ENCODE data around the gene RXRA.
A peak's percentile ranks its signal among the peaks of the same experiment; 100 is the strongest.
"Not testable (repeated sequence)": the region's sequence is repeated elsewhere in the genome, so short reads cannot be mapped to it uniquely, and the experiment has no call there.

The RXRA gene

DNA sequence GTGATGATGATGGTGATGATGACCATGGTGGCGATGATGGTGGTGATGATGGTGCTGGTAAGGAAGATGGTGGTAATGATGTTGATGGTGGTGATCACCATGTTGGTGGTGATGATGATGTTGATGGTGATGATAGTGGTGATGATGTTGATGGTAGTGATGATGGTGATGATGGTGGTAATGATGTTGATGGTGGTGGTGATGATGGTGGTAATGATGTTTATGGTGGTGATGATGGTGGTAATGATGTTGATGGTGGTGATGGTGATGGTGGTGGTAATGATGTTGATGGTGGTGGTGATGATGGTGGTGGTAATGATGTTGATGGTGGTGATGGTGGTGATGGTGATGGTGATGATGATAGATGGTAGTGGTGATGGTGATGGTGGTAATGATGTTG, 20.7 kb upstream of the RXRA start:
- FAIRE-seq (peak; percentile 26), DNase-seq (ENCODE audit: insufficient read length, low spot score) (no peak)
- TF ChIP-seq TAF1 (IDR thresholded peaks at IDR 0.05; ENCODE audit: low read depth, low read length) (no peak), PAX5 (IDR thresholded peaks at IDR 0.05; ENCODE audit: insufficient read depth, low read length, severe bottlenecking) (no peak), POLR2AphosphoS5 (IDR thresholded peaks at IDR 0.05; ENCODE audit: low read depth, low read length) (no peak), POU2F2 (IDR thresholded peaks at IDR 0.05; ENCODE audit: low read depth, low read length) (no peak), POLR2A (IDR thresholded peaks at IDR 0.05; ENCODE audit: low read depth, low read length) (no peak), SPI1 (IDR thresholded peaks at IDR 0.05; ENCODE audit: low read depth, low read length) (no peak)

DNA sequence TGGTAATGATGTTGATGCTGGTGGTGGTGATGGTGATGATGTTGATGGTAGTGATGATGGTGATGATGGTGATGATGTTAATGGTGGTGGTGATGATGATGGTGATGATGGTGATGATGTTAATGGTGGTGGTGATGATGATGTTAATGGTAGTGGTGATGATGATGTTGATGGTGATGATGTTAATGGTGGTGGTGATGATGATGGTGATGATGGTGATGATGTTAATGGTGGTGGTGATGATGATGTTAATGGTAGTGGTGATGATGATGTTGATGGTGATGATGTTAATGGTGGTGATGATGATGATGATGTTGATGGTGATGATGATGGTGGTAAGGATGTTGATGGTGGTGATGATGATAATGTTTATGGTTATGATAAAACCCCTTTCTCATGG, 20.2 kb upstream of the RXRA start:
- peak; percentile 54 for FAIRE-seq
- not testable (repeated sequence) for DNase-seq (ENCODE audit: insufficient read length, low spot score)

DNA sequence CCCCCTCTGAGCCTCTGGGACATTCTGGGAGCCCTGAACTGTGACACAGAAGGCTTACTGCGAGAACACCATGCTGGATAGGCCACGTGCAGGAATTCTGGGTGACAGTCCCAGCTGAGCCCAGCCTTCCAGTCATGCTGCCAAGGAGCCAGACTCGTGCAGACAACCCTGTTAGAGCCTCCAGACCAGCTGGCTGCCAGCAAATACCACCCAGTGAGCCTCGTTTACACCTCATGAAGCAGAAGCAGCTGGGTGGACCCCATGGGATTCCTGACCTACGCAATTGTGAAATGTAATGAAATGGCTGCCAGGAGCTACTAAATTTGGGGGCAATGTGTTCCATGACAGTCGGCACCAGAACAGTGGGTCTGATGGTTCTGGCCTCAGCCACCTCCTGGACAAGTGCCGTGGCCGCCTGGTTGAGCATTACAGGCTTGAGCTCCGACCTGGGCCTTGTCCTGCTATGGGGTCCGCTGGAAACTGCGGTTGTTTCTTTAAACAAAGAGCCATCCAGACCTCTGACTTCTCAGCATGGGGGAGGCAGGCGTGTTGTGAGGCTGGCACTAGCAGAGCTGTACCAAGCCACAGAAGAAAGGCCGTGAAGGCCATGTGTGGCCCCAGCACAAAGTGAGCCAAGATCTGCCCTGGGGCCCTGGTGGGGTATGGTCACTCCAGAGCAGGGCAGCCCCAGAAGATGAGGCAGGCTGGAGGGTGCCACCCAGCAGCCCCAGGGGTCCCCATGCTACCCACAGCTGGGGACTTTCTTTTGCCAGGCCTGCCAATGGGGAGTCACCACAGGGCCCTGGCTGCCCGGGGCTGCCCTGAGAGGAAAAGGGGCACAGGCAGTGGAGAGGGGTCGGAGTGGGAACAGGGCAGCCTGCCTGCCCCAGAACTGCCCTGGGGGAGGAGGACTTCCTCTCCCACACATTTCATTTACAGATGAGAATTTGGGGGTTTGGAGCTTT, 19.3 kb upstream of the RXRA start:
- TF ChIP-seq POLR2A (IDR thresholded peaks at IDR 0.05; ENCODE audit: low read depth, low read length) (no peak), PAX5 (IDR thresholded peaks at IDR 0.05; ENCODE audit: insufficient read depth, low read length, severe bottlenecking) (no peak), POU2F2 (IDR thresholded peaks at IDR 0.05; ENCODE audit: low read depth, low read length) (no peak), SPI1 (IDR thresholded peaks at IDR 0.05; ENCODE audit: low read depth, low read length) (no peak), TAF1 (IDR thresholded peaks at IDR 0.05; ENCODE audit: low read depth, low read length) (no peak)
- FAIRE-seq, result no peak
- DNase-seq (ENCODE audit: insufficient read length, low spot score), result no peak

DNA sequence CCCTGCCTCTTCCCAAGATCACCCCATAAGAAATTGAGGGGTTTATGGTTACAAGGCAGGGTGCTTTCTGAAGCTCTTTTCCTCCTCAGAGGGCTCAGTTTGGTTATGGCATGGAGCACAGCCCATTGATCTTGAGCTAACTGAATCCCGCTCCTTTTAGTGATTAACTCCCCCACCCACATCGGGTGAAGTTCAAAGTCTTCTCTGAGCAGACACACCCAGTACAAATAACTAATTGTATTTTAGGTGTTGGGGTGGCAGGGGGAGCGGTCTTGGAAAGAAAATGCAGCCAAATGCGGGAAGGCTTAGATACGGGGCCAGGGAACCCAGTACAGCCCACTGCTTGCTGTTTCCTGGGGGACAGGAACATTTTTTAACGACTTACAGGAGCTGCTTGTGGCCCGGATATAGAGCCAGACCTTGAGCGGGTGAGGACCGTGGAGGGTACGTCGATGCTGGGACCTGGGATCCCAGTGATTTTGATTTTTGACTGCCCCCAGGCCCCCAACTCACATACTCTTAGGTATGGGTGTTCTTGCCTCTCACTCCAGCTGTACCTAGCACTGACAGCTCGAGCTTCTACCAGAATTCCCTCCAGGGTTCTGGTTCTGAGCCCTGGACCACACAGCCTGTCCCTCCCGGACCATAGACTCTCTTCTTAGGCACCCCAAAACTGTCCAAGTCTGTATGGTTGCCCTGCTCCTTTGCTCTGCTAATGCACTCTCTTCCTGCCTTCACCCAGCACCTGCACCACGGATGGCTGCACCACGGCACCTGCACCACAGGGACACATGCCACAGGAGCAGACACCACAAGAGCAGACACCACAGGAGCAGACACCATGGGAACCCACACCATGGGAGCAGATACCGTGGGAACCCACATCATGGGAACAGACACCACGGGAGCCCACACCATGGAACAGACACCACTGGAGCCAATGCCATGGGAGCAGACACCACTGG, 18.3 kb upstream of the RXRA start:
- FAIRE-seq (no peak), DNase-seq (ENCODE audit: insufficient read length, low spot score) (no peak)
- TF ChIP-seq SPI1 (IDR thresholded peaks at IDR 0.05; ENCODE audit: low read depth, low read length) (no peak), PAX5 (IDR thresholded peaks at IDR 0.05; ENCODE audit: insufficient read depth, low read length, severe bottlenecking) (no peak), POLR2A (IDR thresholded peaks at IDR 0.05; ENCODE audit: low read depth, low read length) (no peak), POLR2AphosphoS5 (IDR thresholded peaks at IDR 0.05; ENCODE audit: low read depth, low read length) (no peak), POU2F2 (IDR thresholded peaks at IDR 0.05; ENCODE audit: low read depth, low read length) (no peak)

DNA sequence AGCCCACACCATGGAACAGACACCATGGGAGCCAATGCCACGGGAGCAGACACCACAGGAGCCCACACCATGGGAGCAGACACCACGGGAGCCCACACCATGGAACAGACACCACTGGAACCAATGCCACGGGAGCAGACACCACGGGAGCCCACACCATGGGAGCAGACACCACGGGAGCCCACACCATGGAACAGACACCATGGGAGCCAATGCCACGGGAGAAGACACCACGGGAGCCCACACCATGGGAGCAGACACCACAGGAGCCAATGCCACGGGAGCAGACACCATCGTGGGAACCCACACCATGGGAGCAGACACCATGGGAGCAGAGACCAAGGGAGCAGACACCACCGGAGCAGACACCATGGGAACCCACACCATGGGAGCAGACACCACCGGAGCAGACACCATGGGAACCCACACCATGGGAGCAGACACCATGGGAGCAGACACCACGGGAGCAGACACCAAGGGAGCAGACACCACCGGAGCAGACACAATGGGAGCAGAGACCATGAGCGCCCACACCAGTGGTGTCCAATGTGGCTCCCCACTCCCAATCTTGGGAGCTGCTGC, 17.5 kb upstream of the RXRA start:
- FAIRE-seq, result not testable (repeated sequence)

DNA sequence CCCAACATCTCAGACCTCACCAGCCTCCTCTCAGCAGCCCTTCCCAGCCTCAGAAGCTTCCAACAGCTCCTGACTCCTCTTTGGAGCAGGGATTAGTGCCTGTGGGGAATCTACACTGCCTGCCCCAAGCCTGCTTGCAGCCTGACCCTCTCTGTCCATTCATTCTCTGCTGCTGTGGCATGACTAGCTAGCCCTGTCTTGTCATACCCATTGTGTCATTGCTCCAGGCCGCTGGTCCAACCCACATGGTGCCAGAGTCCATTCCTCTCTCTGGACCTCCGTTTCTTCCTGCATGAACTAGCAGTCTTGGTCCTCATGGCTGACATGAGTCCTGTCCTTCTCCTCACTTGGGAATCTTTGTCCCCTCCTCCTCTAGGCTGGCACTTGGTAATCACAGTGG, 12.8 kb upstream of the RXRA start:
- TF ChIP-seq TAF1 (IDR thresholded peaks at IDR 0.05; ENCODE audit: low read depth, low read length) (no peak), POLR2AphosphoS5 (IDR thresholded peaks at IDR 0.05; ENCODE audit: low read depth, low read length) (no peak), POLR2A (IDR thresholded peaks at IDR 0.05; ENCODE audit: low read depth, low read length) (no peak), PAX5 (IDR thresholded peaks at IDR 0.05; ENCODE audit: insufficient read depth, low read length, severe bottlenecking) (no peak), POU2F2 (IDR thresholded peaks at IDR 0.05; ENCODE audit: low read depth, low read length) (no peak), SPI1 (IDR thresholded peaks at IDR 0.05; ENCODE audit: low read depth, low read length) (no peak)
- no peak for FAIRE-seq
- DNase-seq (ENCODE audit: insufficient read length, low spot score), result no peak

More for the DNA sequence above, 17.5 kb upstream of the RXRA start:
- not testable (repeated sequence) for DNase-seq (ENCODE audit: insufficient read length, low spot score)

DNA sequence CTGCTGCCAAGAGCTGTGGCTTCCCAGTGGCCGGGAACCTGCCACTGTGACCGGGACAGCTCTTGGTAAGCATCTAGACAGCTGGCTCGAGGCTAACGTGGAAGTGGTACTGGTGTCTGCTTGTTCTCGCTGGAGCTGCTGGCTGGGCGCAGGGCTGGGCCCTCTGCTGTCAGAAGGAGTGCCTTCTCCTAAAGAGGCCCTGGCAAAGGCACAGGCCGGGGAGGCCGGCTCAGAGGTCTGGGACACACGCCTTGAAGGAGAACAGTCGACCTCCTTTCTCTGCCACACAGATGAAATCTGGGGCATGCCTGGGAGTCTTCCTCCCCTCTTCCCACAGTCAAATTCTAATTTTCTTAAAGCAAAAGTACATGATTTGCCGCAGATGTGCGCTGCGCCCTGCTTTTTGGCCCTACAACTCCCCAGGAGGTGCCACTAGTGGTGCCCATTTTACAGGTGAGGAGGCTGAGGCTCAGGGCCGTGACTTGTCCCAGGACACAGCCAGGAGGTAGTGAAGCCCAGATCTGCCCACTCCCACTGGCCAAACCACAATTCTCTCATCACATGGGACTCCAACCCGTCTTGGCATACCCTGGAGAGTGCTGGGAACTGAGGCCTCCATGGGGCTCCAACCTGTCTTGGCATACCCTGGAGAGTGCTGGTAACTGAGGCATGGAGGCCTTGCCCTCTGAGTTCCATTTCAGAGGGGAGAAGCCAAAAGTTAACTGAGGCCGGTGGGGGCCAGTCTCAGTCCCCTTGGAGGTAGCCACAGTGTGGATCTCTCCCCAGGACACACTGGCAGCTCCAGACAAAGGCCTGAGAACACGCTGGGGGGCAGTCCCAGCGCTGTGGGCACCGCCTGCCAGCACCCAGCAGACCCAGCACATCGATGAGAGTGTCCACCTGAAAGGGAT, 12.0 kb upstream of the RXRA start:
- no peak for DNase-seq (ENCODE audit: insufficient read length, low spot score)
- TF ChIP-seq POLR2A (IDR thresholded peaks at IDR 0.05; ENCODE audit: low read depth, low read length) (no peak), TAF1 (IDR thresholded peaks at IDR 0.05; ENCODE audit: low read depth, low read length) (no peak), SPI1 (IDR thresholded peaks at IDR 0.05; ENCODE audit: low read depth, low read length) (no peak), PAX5 (IDR thresholded peaks at IDR 0.05; ENCODE audit: insufficient read depth, low read length, severe bottlenecking) (no peak), POLR2AphosphoS5 (IDR thresholded peaks at IDR 0.05; ENCODE audit: low read depth, low read length) (no peak), POU2F2 (IDR thresholded peaks at IDR 0.05; ENCODE audit: low read depth, low read length) (no peak)
- no peak for FAIRE-seq

DNA sequence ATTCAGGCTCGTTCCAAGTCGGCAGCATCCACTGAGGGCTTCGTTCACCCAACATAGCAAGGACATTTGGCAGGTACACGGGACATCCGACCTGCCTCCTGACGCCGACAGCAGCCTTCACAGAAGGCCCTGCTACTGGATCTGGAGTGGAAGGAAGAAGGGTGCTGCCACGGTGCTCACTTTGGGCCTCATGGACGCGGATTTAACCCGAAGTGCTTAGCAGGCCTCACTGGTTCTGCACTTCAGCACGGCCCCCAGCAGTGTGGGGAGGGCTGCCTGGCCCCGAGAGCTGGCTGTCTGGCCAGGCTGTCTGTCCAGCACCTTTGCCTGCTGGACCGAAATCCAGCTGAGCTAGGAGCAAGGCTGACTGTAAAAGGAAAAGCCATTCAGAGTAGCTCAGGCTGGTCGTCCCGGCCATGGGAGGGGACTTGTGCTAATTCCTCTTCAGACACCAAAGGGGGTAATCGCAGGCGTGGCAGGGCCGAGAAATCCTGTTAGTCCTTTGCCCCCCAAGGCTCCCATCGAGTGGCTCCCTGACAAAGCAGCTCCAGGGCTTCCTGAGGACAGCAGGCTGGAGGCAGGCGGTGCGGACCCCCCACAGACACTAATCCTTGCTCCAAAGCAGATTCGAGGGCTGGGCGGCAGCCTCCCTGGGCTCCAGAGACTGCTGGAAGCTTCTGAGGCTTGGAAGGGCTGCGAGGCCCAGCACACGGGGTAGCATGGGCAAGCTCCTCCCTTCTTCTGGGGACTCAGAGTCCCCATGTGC, 11.1 kb upstream of the RXRA start:
- DNase-seq (ENCODE audit: insufficient read length, low spot score), result no peak
- no peak for FAIRE-seq
- no peak for TF ChIP-seq POU2F2 (IDR thresholded peaks at IDR 0.05; ENCODE audit: low read depth, low read length)
- TF ChIP-seq TAF1 (IDR thresholded peaks at IDR 0.05; ENCODE audit: low read depth, low read length), result no peak
- TF ChIP-seq SPI1 (IDR thresholded peaks at IDR 0.05; ENCODE audit: low read depth, low read length), result no peak
- no peak for TF ChIP-seq PAX5 (IDR thresholded peaks at IDR 0.05; ENCODE audit: insufficient read depth, low read length, severe bottlenecking)

All from GM12891 (cell line).